CD14-positive monocyte (primary cell): ENCODE measurements around the gene BMX. TPM values are rescaled to one million over a fixed set of nuclear protein-coding genes. Genes with fewer than 3 reads are reported as not detected.

Experiments
- DNase-seq, 3 donors: peaks; one replicate each; pipeline ENCODE4 v3.0.0-alpha.2; 2011 to 2022
- H2AFZ ChIP-seq: 2 replicates; pipeline ENCODE4 v1.6.0; 2012; ENCODE audit warnings: mild to moderate bottlenecking, low read depth, low read length, inconsistent platforms; ENCODE audit not compliant: insufficient read depth, poor library complexity, severe bottlenecking
- H3K27ac ChIP-seq, 2 donors: 1 replicate in 1 of 2; 2 replicates in 1 of 2; pipeline ENCODE4 v1.5.1; 2012 to 2013; ENCODE audit warnings: low read length in 2 of 2, control low read depth in 1 of 2, inconsistent platforms in 1 of 2, low read depth in 1 of 2, mild to moderate bottlenecking in 1 of 2
- H3K27me3 ChIP-seq, 2 donors: one replicate each; pipeline versions ENCODE4 v1.6.0 to v1.6.1; 2011 to 2013; ENCODE audit warnings: low read length in 2 of 2; ENCODE audit not compliant: control insufficient read depth in 2 of 2, insufficient read depth in 2 of 2
- H3K36me3 ChIP-seq, 2 donors: replicated peaks in 1 of 2; 1 replicate in 1 of 2; 2 replicates in 1 of 2; pipeline versions ENCODE4 v1.5.1 to v1.6.1; 2012 to 2013; ENCODE audit warnings: low read length in 2 of 2, control low read depth in 1 of 2, inconsistent platforms in 1 of 2, mild to moderate bottlenecking in 1 of 2; ENCODE audit not compliant: insufficient read depth in 2 of 2, control insufficient read depth in 1 of 2
- H3K4me1 ChIP-seq, 2 donors: 1 replicate in 1 of 2; 2 replicates in 1 of 2; pipeline versions ENCODE4 v1.5.1 to v1.6.1; 2012 to 2013; ENCODE audit warnings: low read length in 2 of 2, control low read depth in 1 of 2, inconsistent platforms in 1 of 2, mild to moderate bottlenecking in 1 of 2, moderate library complexity in 1 of 2; ENCODE audit not compliant: insufficient read depth in 2 of 2, control insufficient read depth in 1 of 2
- H3K4me2 ChIP-seq: replicated peaks from 2 replicates; pipeline ENCODE3; 2012; ENCODE audit warnings: low read length, moderate library complexity, mild to moderate bottlenecking; ENCODE audit not compliant: poor library complexity, severe bottlenecking; ENCODE audit errors: extremely low read depth
- H3K4me3 ChIP-seq, 3 experiments: fragments of 200-600 bp in 1 of 3; sonication (generic) in 1 of 3; replicated peaks in 1 of 3; 1 replicate in 2 of 3; 2 replicates in 1 of 3; pipeline ENCODE4 v1.5.1; 2011 to 2013; ENCODE audit warnings: low read length in 3 of 3, mild to moderate bottlenecking in 3 of 3, control low read depth in 2 of 3, low read depth in 2 of 3, inconsistent platforms in 1 of 3, moderate library complexity in 1 of 3
- H3K79me2 ChIP-seq: 2 replicates; pipeline ENCODE4 v1.6.0; 2012; ENCODE audit warnings: mild to moderate bottlenecking, control low read depth, inconsistent platforms, low read length, moderate library complexity; ENCODE audit not compliant: insufficient read depth
- H3K9ac ChIP-seq: 2 replicates; pipeline ENCODE4 v1.6.0; 2017; ENCODE audit warnings: low read length, mild to moderate bottlenecking; ENCODE audit not compliant: insufficient read depth, poor library complexity, severe bottlenecking
- H3K9me3 ChIP-seq, 2 donors: replicated peaks in 1 of 2; 1 replicate in 1 of 2; 2 replicates in 1 of 2; pipeline versions ENCODE4 v1.5.1 to v1.6.1; 2012 to 2013; ENCODE audit warnings: low read length in 2 of 2, control low read depth in 1 of 2; ENCODE audit not compliant: control insufficient read depth in 1 of 2, insufficient read depth in 1 of 2
- H4K20me1 ChIP-seq: 2 replicates; pipeline ENCODE4 v1.6.0; 2012; ENCODE audit warnings: mild to moderate bottlenecking, low read length, control low read depth, moderate library complexity; ENCODE audit not compliant: insufficient read depth
- H3K27ac Mint-ChIP-seq, 7 donors: one replicate each; pipeline ENCODE4 v1.8.0; 2020; ENCODE audit warnings: mild to moderate bottlenecking in 7 of 7, mixed read lengths in 7 of 7, moderate library complexity in 6 of 7, inconsistent platforms in 2 of 7
- H3K27me3 Mint-ChIP-seq, 3 donors: one replicate each; pipeline ENCODE4 v1.8.0; 2021 to 2022; ENCODE audit warnings: low read depth in 3 of 3, mild to moderate bottlenecking in 3 of 3, mixed read lengths in 3 of 3, moderate library complexity in 3 of 3, inconsistent platforms in 1 of 3
- H3K36me3 Mint-ChIP-seq, 2 donors: one replicate each; pipeline ENCODE4 v1.8.0; 2020; ENCODE audit warnings: mixed read lengths in 2 of 2, inconsistent platforms in 1 of 2, mild to moderate bottlenecking in 1 of 2
- H3K4me1 Mint-ChIP-seq: one replicate; pipeline ENCODE4 v1.8.0; 2020; ENCODE audit warnings: mild to moderate bottlenecking, mixed read lengths
- H3K4me3 Mint-ChIP-seq, 2 donors: one replicate each; pipeline ENCODE4 v1.8.0; 2020; ENCODE audit warnings: mild to moderate bottlenecking in 2 of 2, mixed read lengths in 2 of 2, moderate library complexity in 1 of 2
- H3K9me3 Mint-ChIP-seq, 7 donors: one replicate each; pipeline ENCODE4 v1.8.0; 2020 to 2022; ENCODE audit warnings: mixed read lengths in 7 of 7, mild to moderate bottlenecking in 6 of 7, moderate library complexity in 6 of 7, inconsistent platforms in 2 of 7
- WGBS: methylation state at CpG from one replicate; pipeline ENCODE4 v1.1.5; 2013; ENCODE audit warnings: missing lambda C conversion rate; ENCODE audit not compliant: insufficient coverage; 5-methylcytosine and 5-hydroxymethylcytosine counted together
- intact Hi-C, 2 donors: fragments of 100-400 bp; cut with micrococcal nuclease; formaldehyde crosslinking; loops; one replicate each; pipeline versions ENCODE4 v1.15.0 to v1.15.1; 2023
- polyA plus RNA-seq, 3 donors: library from polyadenylated mRNA; depleted of rRNA in 1 of 3; unstranded in 2 of 3; stranded (reverse) in 1 of 3; fragments of 300-500 nt in 2 of 3; fragments of >200 nt in 1 of 3; fragmentation: Illumina TruSeq in 2 of 3; gene quantifications; 1 replicate in 2 of 3; 2 replicates in 1 of 3; pipeline ENCODE4 v1.2.3, GENCODE V29; 2012 to 2021
- TF ChIP-seq, protein P1 (sequence below): fragments of 200-600 bp; IDR thresholded peaks from one replicate; pipeline ENCODE4 v1.8.0; 2022; ENCODE audit warnings: antibody characterized with exemption, mild to moderate bottlenecking

Gene BMX
- polyA plus RNA-seq, 3 donors: 0.15 to 0.26 (median 0.22) TPM

DNA sequence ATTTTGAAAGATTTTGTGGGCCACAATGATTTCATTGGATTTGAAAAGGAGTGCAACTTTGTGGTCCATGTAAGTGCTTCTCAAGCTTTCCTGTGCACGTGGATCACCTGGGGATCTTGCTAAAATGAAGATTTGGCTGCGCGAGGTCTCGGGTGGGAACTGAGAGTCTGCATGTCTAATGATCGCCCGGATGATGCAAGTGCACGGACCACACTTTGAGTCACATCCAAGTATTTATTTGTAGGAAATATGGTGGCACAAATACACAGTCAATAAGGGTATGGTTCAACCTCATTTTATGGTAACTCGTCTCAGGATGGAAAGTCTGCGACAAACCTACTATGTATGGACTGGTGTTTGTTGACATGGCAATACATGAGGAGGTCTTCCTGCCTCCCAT lies 899 bp downstream of the BMX start:
- WGBS: no CpG with 5 or more reads among the region's 9 CpGs
- no peaks in the 10 kb centered on the region for H3K36me3 Mint-ChIP-seq
- peaks cover 26% of the 10 kb centered on the region for H3K4me1 Mint-ChIP-seq

DNA sequence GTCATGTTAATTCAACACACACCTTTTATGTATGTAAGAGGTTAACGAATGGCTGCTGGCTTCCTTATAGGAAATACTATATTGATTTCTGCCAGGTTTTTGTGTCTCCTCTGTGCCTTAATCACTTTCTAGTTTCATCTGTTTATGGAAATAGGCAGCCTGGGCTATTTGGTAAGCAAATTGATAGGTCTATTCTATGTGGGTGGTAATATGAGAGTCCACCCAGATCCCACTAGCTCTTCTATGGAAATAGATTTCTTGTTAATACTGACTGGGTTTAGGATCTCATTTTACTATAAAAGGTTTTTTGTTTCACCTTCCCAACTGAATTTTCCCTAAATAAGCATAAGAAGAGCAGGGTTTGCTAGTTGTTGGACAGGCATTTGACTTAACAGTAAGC lies 4.1 kb downstream of the BMX start:
- Mint-ChIP-seq H3K27me3 (peaks cover 0 to 39% (median 0%) of the 10 kb centered on the region in 3 donors), H3K4me1 (peaks cover 24% of the 10 kb centered on the region), H3K9me3 (no peaks in the 10 kb centered on the region), H3K4me3 (no peak overlapping the region), H3K36me3 (no peaks in the 10 kb centered on the region), H3K27ac (peak overlapping the region in 1 of 7 donors; percentile 57)
- Histone ChIP-seq H2AFZ (no peak overlapping the region), H3K36me3 (no peaks in the 10 kb centered on the region), H3K4me1 (peaks cover 0 to 7% of the 10 kb centered on the region in 2 donors), H3K9ac (no peak overlapping the region), H3K4me3 (no peak overlapping the region), H4K20me1 (no peaks in the 10 kb centered on the region), H3K27ac (no peak overlapping the region), H3K27me3 (peaks cover 0 to 66% of the 10 kb centered on the region in 2 donors), H3K9me3 (no peaks in the 10 kb centered on the region), H3K4me2 (no peak overlapping the region), H3K79me2 (no peaks in the 10 kb centered on the region)
- intact Hi-C loops: no loop called here
- TF ChIP-seq, protein P1, sequence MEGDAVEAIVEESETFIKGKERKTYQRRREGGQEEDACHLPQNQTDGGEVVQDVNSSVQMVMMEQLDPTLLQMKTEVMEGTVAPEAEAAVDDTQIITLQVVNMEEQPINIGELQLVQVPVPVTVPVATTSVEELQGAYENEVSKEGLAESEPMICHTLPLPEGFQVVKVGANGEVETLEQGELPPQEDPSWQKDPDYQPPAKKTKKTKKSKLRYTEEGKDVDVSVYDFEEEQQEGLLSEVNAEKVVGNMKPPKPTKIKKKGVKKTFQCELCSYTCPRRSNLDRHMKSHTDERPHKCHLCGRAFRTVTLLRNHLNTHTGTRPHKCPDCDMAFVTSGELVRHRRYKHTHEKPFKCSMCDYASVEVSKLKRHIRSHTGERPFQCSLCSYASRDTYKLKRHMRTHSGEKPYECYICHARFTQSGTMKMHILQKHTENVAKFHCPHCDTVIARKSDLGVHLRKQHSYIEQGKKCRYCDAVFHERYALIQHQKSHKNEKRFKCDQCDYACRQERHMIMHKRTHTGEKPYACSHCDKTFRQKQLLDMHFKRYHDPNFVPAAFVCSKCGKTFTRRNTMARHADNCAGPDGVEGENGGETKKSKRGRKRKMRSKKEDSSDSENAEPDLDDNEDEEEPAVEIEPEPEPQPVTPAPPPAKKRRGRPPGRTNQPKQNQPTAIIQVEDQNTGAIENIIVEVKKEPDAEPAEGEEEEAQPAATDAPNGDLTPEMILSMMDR: no peak
- no peak for DNase-seq
- WGBS: no CpG with 5 or more reads among the region's 1 CpG

More for the DNA sequence above, 899 bp downstream of the BMX start:
- H3K9ac ChIP-seq: no peak overlapping the region
- Mint-ChIP-seq H3K9me3 (peaks cover 0 to 5% (median 0%) of the 10 kb centered on the region in 7 donors), H3K27ac (no peak overlapping the region), H3K4me3 (no peak overlapping the region), H3K27me3 (peaks cover 0 to 52% (median 2%) of the 10 kb centered on the region in 3 donors)
- peaks cover 0 to 7% of the 10 kb centered on the region in 2 donors for H3K4me1 ChIP-seq
- H3K79me2 ChIP-seq: no peaks in the 10 kb centered on the region
- H4K20me1 ChIP-seq: no peaks in the 10 kb centered on the region
- H2AFZ ChIP-seq: no peak overlapping the region
- DNase-seq: no peak
- peaks cover 0 to 64% of the 10 kb centered on the region in 2 donors for H3K27me3 ChIP-seq
- H3K4me2 ChIP-seq: no peak overlapping the region
- no peak overlapping the region for H3K4me3 ChIP-seq
- no peaks in the 10 kb centered on the region for H3K36me3 ChIP-seq
- intact Hi-C loops: no loop called here
- no peak overlapping the region for H3K27ac ChIP-seq
- no peaks in the 10 kb centered on the region for H3K9me3 ChIP-seq
- TF ChIP-seq, protein P1: no peak
